CD14-positive monocyte (primary cell): ENCODE data around the gene SUCNR1. TPM values are rescaled to one million over a fixed set of nuclear protein-coding genes. Genes with fewer than 3 reads are reported as not detected.

ENCODE experiments used
- DNase-seq, 3 donors: peaks; one replicate each; pipeline ENCODE4 v3.0.0-alpha.2; 2011 to 2022
- H2AFZ ChIP-seq: 2 replicates; pipeline ENCODE4 v1.6.0; 2012; ENCODE audit warnings: mild to moderate bottlenecking, low read depth, low read length, inconsistent platforms; ENCODE audit not compliant: insufficient read depth, poor library complexity, severe bottlenecking
- H3K27ac ChIP-seq, 2 donors: 1 replicate in 1 of 2; 2 replicates in 1 of 2; pipeline ENCODE4 v1.5.1; 2012 to 2013; ENCODE audit warnings: low read length in 2 of 2, control low read depth in 1 of 2, inconsistent platforms in 1 of 2, low read depth in 1 of 2, mild to moderate bottlenecking in 1 of 2
- H3K27me3 ChIP-seq, 2 donors: one replicate each; pipeline versions ENCODE4 v1.6.0 to v1.6.1; 2011 to 2013; ENCODE audit warnings: low read length in 2 of 2; ENCODE audit not compliant: control insufficient read depth in 2 of 2, insufficient read depth in 2 of 2
- H3K36me3 ChIP-seq, 2 donors: replicated peaks in 1 of 2; 1 replicate in 1 of 2; 2 replicates in 1 of 2; pipeline versions ENCODE4 v1.5.1 to v1.6.1; 2012 to 2013; ENCODE audit warnings: low read length in 2 of 2, control low read depth in 1 of 2, inconsistent platforms in 1 of 2, mild to moderate bottlenecking in 1 of 2; ENCODE audit not compliant: insufficient read depth in 2 of 2, control insufficient read depth in 1 of 2
- H3K4me1 ChIP-seq, 2 donors: 1 replicate in 1 of 2; 2 replicates in 1 of 2; pipeline versions ENCODE4 v1.5.1 to v1.6.1; 2012 to 2013; ENCODE audit warnings: low read length in 2 of 2, control low read depth in 1 of 2, inconsistent platforms in 1 of 2, mild to moderate bottlenecking in 1 of 2, moderate library complexity in 1 of 2; ENCODE audit not compliant: insufficient read depth in 2 of 2, control insufficient read depth in 1 of 2
- H3K4me2 ChIP-seq: replicated peaks from 2 replicates; pipeline ENCODE3; 2012; ENCODE audit warnings: low read length, moderate library complexity, mild to moderate bottlenecking; ENCODE audit not compliant: poor library complexity, severe bottlenecking; ENCODE audit errors: extremely low read depth
- H3K4me3 ChIP-seq, 3 experiments: fragments of 200-600 bp in 1 of 3; sonication (generic) in 1 of 3; replicated peaks in 1 of 3; 1 replicate in 2 of 3; 2 replicates in 1 of 3; pipeline ENCODE4 v1.5.1; 2011 to 2013; ENCODE audit warnings: low read length in 3 of 3, mild to moderate bottlenecking in 3 of 3, control low read depth in 2 of 3, low read depth in 2 of 3, inconsistent platforms in 1 of 3, moderate library complexity in 1 of 3
- H3K79me2 ChIP-seq: 2 replicates; pipeline ENCODE4 v1.6.0; 2012; ENCODE audit warnings: mild to moderate bottlenecking, control low read depth, inconsistent platforms, low read length, moderate library complexity; ENCODE audit not compliant: insufficient read depth
- H3K9ac ChIP-seq: 2 replicates; pipeline ENCODE4 v1.6.0; 2017; ENCODE audit warnings: low read length, mild to moderate bottlenecking; ENCODE audit not compliant: insufficient read depth, poor library complexity, severe bottlenecking
- H3K9me3 ChIP-seq, 2 donors: replicated peaks in 1 of 2; 1 replicate in 1 of 2; 2 replicates in 1 of 2; pipeline versions ENCODE4 v1.5.1 to v1.6.1; 2012 to 2013; ENCODE audit warnings: low read length in 2 of 2, control low read depth in 1 of 2; ENCODE audit not compliant: control insufficient read depth in 1 of 2, insufficient read depth in 1 of 2
- H4K20me1 ChIP-seq: 2 replicates; pipeline ENCODE4 v1.6.0; 2012; ENCODE audit warnings: mild to moderate bottlenecking, low read length, control low read depth, moderate library complexity; ENCODE audit not compliant: insufficient read depth
- H3K27ac Mint-ChIP-seq, 7 donors: one replicate each; pipeline ENCODE4 v1.8.0; 2020; ENCODE audit warnings: mild to moderate bottlenecking in 7 of 7, mixed read lengths in 7 of 7, moderate library complexity in 6 of 7, inconsistent platforms in 2 of 7
- H3K27me3 Mint-ChIP-seq, 3 donors: one replicate each; pipeline ENCODE4 v1.8.0; 2021 to 2022; ENCODE audit warnings: low read depth in 3 of 3, mild to moderate bottlenecking in 3 of 3, mixed read lengths in 3 of 3, moderate library complexity in 3 of 3, inconsistent platforms in 1 of 3
- H3K36me3 Mint-ChIP-seq, 2 donors: one replicate each; pipeline ENCODE4 v1.8.0; 2020; ENCODE audit warnings: mixed read lengths in 2 of 2, inconsistent platforms in 1 of 2, mild to moderate bottlenecking in 1 of 2
- H3K4me1 Mint-ChIP-seq: one replicate; pipeline ENCODE4 v1.8.0; 2020; ENCODE audit warnings: mild to moderate bottlenecking, mixed read lengths
- H3K4me3 Mint-ChIP-seq, 2 donors: one replicate each; pipeline ENCODE4 v1.8.0; 2020; ENCODE audit warnings: mild to moderate bottlenecking in 2 of 2, mixed read lengths in 2 of 2, moderate library complexity in 1 of 2
- H3K9me3 Mint-ChIP-seq, 7 donors: one replicate each; pipeline ENCODE4 v1.8.0; 2020 to 2022; ENCODE audit warnings: mixed read lengths in 7 of 7, mild to moderate bottlenecking in 6 of 7, moderate library complexity in 6 of 7, inconsistent platforms in 2 of 7
- WGBS: methylation state at CpG from one replicate; pipeline ENCODE4 v1.1.5; 2013; ENCODE audit warnings: missing lambda C conversion rate; ENCODE audit not compliant: insufficient coverage; 5-methylcytosine and 5-hydroxymethylcytosine counted together
- intact Hi-C, 2 donors: fragments of 100-400 bp; cut with micrococcal nuclease; formaldehyde crosslinking; loops; one replicate each; pipeline versions ENCODE4 v1.15.0 to v1.15.1; 2023
- polyA plus RNA-seq, 3 donors: library from polyadenylated mRNA; depleted of rRNA in 1 of 3; unstranded in 2 of 3; stranded (reverse) in 1 of 3; fragments of 300-500 nt in 2 of 3; fragments of >200 nt in 1 of 3; fragmentation: Illumina TruSeq in 2 of 3; gene quantifications; 1 replicate in 2 of 3; 2 replicates in 1 of 3; pipeline ENCODE4 v1.2.3, GENCODE V29; 2012 to 2021
- TF ChIP-seq, protein P1 (sequence below): fragments of 200-600 bp; IDR thresholded peaks from one replicate; pipeline ENCODE4 v1.8.0; 2022; ENCODE audit warnings: antibody characterized with exemption, mild to moderate bottlenecking

The SUCNR1 gene
- polyA plus RNA-seq, 3 donors = 0.09 to 0.28 (median 0.20) TPM

DNA sequence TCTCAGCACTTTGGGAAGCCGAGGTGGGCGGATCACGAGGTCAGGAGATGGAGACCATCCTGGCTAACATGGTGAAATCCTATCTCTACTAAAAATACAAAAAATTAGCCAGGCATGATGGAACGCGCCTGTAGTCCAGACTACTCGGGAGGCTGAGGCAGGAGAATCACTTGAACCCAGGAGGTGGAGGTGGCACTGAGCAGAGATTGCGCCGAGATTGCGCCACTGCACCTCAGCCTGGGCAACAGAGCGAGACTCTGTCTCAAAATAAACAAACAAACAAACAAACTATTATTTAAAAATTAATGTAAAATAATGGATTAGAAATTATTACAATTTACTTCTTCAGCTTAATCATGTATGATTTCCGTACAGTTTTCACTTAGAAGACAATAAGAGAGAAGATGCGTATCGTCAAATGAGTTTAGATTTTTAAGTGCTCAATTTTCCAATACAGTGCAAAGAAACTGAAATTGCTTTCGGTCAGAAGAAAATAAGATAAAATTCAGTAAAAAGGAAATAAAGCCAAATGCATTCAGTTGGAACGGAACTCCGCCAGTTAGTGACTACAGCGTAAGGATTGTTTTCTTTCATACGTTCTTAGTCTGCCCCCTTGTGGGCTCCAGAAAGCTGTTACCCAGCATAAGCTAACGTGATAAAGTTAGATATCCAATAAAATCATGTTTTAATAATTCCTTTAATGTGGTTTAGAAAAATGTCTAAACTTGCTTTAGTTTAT, 34.7 kb upstream of the SUCNR1 start:
- no peaks in the 10 kb centered on the region for H3K27me3 ChIP-seq
- H3K4me2 ChIP-seq = peak overlapping the region; percentile 68
- H3K36me3 Mint-ChIP-seq = no peaks in the 10 kb centered on the region
- H3K4me1 Mint-ChIP-seq = peaks cover 13% of the 10 kb centered on the region
- peak; percentile 55 to 78 (median 65) for DNase-seq
- peaks cover 0 to 5% (median 1%) of the 10 kb centered on the region in 3 donors for H3K27me3 Mint-ChIP-seq
- no peak overlapping the region for H2AFZ ChIP-seq
- H3K27ac ChIP-seq = no peak overlapping the region
- no peaks in the 10 kb centered on the region for H4K20me1 ChIP-seq
- no peaks in the 10 kb centered on the region for H3K36me3 ChIP-seq
- peak overlapping the region in 1 of 2 donors; percentile 64 for H3K4me3 Mint-ChIP-seq
- H3K4me3 ChIP-seq = peak overlapping the region in 1 of 3 experiments; percentile 33
- peaks cover 4 to 5% of the 10 kb centered on the region in 2 donors for H3K4me1 ChIP-seq
- no peaks in the 10 kb centered on the region for H3K9me3 Mint-ChIP-seq
- WGBS = 0% methylated on average over 2 of the region's 19 CpGs
- H3K79me2 ChIP-seq = no peaks in the 10 kb centered on the region
- H3K9me3 ChIP-seq = no peaks in the 10 kb centered on the region
- H3K27ac Mint-ChIP-seq = no peak overlapping the region
- TF ChIP-seq, protein P1, sequence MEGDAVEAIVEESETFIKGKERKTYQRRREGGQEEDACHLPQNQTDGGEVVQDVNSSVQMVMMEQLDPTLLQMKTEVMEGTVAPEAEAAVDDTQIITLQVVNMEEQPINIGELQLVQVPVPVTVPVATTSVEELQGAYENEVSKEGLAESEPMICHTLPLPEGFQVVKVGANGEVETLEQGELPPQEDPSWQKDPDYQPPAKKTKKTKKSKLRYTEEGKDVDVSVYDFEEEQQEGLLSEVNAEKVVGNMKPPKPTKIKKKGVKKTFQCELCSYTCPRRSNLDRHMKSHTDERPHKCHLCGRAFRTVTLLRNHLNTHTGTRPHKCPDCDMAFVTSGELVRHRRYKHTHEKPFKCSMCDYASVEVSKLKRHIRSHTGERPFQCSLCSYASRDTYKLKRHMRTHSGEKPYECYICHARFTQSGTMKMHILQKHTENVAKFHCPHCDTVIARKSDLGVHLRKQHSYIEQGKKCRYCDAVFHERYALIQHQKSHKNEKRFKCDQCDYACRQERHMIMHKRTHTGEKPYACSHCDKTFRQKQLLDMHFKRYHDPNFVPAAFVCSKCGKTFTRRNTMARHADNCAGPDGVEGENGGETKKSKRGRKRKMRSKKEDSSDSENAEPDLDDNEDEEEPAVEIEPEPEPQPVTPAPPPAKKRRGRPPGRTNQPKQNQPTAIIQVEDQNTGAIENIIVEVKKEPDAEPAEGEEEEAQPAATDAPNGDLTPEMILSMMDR = peak; percentile 82
- no peak overlapping the region for H3K9ac ChIP-seq
- intact Hi-C loops = loop anchor here (2.0 to 10.0 kb wide), 4 partner anchors 80 to 546 kb away; no protein-coding TSS in a partner anchor

DNA sequence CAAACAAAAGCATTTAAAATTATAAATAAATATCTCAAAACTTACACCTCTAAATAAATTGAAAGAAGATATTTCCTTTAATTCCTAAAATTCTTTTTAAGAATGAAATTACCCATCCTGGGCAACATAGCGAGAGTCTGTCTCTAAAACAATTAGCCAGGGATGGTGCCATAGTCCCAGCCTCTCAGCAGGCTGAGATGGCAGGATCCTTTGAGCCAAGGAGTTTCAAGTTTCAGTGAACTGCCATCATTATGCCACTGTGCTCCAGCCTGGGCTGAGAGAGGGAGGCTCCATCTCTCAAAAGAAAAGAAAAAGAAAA, 34.2 kb upstream of the SUCNR1 start:
- intact Hi-C loops = loop anchor here (2.0 to 10.0 kb wide), 4 partner anchors 80 to 547 kb away; no protein-coding TSS in a partner anchor
- H2AFZ ChIP-seq = no peak overlapping the region

More for the DNA sequence above, 34.2 kb upstream of the SUCNR1 start:
- Histone ChIP-seq H3K4me1 (peaks cover 4 to 5% of the 10 kb centered on the region in 2 donors), H4K20me1 (no peaks in the 10 kb centered on the region), H3K79me2 (no peaks in the 10 kb centered on the region), H3K36me3 (no peaks in the 10 kb centered on the region), H3K9me3 (no peaks in the 10 kb centered on the region), H3K27ac (no peak overlapping the region), H3K9ac (no peak overlapping the region), H3K27me3 (no peaks in the 10 kb centered on the region), H3K4me2 (no peak overlapping the region), H3K4me3 (no peak overlapping the region)
- WGBS = 100% methylated on average over 1 of the region's 1 CpG
- H3K4me1 Mint-ChIP-seq = peaks cover 13% of the 10 kb centered on the region
- H3K36me3 Mint-ChIP-seq = no peaks in the 10 kb centered on the region
- no peaks in the 10 kb centered on the region for H3K9me3 Mint-ChIP-seq
- H3K27ac Mint-ChIP-seq = no peak overlapping the region
- H3K4me3 Mint-ChIP-seq = no peak overlapping the region
- TF ChIP-seq, protein P1 = peak; percentile 62
- DNase-seq = no peak
- H3K27me3 Mint-ChIP-seq = peaks cover 0 to 5% (median 0%) of the 10 kb centered on the region in 3 donors
